ENCODE measurements around the gene HOGA1.

The HOGA1 gene

DNA sequence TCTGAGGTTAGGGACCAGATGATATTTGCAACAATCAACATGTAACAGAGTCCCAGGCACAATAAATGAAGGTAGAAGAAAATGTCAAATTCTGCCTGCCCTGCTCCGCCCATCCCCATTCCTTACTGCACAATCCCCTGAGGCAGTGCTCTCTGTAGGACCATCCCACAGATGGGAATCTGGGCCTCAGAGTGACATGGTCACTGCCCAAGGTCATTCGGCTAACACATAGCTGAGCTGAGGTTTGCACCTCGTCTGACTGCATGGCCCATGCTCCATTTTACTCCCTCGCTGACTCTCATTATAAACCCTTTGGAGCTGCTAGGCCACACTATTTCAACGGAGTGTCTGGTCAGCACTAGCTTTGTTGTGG lies 1.2 kb downstream of the HOGA1 start:
- in situ Hi-C loops (cut with HindIII; ENCODE audit: low sequenced_read_pairs), result no loop called here
- H3K4me3 ChIP-seq (ENCODE audit: low read depth, low read length), result no peak overlapping the region
- DNase-seq (ENCODE audit: low read depth, low spot score), result no peak
- TF ChIP-seq, protein P1, sequence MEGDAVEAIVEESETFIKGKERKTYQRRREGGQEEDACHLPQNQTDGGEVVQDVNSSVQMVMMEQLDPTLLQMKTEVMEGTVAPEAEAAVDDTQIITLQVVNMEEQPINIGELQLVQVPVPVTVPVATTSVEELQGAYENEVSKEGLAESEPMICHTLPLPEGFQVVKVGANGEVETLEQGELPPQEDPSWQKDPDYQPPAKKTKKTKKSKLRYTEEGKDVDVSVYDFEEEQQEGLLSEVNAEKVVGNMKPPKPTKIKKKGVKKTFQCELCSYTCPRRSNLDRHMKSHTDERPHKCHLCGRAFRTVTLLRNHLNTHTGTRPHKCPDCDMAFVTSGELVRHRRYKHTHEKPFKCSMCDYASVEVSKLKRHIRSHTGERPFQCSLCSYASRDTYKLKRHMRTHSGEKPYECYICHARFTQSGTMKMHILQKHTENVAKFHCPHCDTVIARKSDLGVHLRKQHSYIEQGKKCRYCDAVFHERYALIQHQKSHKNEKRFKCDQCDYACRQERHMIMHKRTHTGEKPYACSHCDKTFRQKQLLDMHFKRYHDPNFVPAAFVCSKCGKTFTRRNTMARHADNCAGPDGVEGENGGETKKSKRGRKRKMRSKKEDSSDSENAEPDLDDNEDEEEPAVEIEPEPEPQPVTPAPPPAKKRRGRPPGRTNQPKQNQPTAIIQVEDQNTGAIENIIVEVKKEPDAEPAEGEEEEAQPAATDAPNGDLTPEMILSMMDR (IDR thresholded peaks at IDR 0.05; ENCODE audit: low read depth, low read length), result no peak

DNA sequence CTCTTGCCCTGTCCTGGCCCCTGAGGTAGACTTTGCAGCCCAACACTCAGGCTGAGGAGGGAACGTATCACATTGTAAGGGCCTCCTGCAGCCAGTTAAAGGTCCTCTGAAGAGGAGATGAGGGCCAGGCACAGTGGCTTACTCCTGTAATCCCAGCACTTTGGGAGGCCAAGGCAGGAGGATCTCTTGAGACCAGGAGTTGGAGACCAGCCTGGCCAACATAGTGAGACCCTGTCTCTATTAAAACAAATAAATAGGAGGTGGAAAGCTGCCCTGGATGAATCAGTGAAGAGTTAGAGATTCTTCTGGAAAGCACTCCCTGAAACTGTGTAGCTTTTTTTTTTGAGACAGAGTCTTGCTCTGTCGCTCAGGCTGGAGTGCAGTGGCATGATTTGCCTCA lies 3.0 kb downstream of the HOGA1 start:
- DNase-seq (ENCODE audit: low read depth, low spot score), result no peak
- H3K4me3 ChIP-seq (ENCODE audit: low read depth, low read length), result no peak overlapping the region
- in situ Hi-C loops (cut with HindIII; ENCODE audit: low sequenced_read_pairs), result no loop called here
- TF ChIP-seq, protein P1 (IDR thresholded peaks at IDR 0.05; ENCODE audit: low read depth, low read length), result no peak

DNA sequence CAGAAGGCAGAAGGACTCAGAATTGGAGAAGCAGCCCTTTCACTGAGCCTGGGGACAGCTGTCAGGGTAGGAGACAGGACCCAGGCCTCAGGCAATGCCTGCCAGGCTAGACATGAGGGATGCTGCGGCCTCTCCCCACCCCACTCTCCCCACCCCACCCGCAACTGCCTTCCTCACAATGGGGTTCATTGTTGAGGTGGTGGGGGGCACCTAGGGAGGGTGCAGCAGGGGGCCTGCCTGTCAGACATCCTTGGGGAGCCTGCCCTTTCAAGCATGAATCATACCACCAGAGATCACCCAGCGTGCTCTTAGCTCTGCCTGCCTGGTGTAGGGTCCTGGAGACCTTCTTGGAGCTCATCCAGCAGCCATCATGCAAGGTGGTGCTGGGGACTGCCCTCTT lies 5.3 kb downstream of the HOGA1 start, which contains the start of gene C10orf62:
TSS of gene C10orf62 (plus strand) at position 243 of the 400 bp plus-strand sequence. CDS start 177 bp downstream, outside the sequence.
- TF ChIP-seq, protein P1 (IDR thresholded peaks at IDR 0.05; ENCODE audit: low read depth, low read length), result no peak
- in situ Hi-C loops (cut with HindIII; ENCODE audit: low sequenced_read_pairs), result no loop called here
- H3K4me3 ChIP-seq (ENCODE audit: low read depth, low read length), result no peak within 1 kb of the TSS

DNA sequence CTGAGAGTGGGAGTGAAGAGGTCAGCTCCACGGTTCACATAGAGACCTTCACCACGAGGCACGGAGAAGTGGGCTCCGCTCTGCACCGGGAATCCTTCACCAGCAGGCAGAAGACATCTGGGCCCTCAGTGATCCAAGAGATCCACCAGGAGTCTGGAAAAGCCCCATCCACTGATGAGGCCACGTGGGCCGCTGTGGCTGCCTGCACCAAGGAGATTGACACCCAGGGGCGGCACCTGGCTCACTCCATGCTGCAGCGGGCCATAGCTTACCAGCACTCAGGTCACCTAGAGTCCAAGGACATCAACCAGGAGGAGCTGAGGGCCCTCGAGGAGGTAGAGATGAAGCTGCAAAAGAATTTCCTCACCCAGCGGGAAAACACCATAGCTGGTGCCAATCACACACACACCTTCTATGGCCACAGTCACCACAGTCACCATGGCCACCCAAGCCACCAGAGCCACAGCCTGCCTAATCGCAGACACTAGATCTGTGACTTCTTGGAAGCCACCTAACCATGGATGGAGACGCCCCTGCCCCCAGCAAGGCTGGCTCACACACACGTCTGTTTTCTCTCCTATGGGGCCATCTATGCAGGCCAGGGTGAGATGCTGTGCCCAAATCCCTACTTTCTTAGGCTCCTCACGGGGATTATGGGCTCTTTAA lies 6.0 kb downstream of the HOGA1 start:
- TF ChIP-seq, protein P1 (IDR thresholded peaks at IDR 0.05; ENCODE audit: low read depth, low read length), result no peak
- no peak overlapping the region for H3K4me3 ChIP-seq (ENCODE audit: low read depth, low read length)
- no peak for DNase-seq (ENCODE audit: low read depth, low spot score)
- in situ Hi-C loops (cut with HindIII; ENCODE audit: low sequenced_read_pairs), result no loop called here

More for the DNA sequence above, 5.3 kb downstream of the HOGA1 start, which contains the start of gene C10orf62:
- DNase-seq (ENCODE audit: low read depth, low spot score), result no peak

DNA sequence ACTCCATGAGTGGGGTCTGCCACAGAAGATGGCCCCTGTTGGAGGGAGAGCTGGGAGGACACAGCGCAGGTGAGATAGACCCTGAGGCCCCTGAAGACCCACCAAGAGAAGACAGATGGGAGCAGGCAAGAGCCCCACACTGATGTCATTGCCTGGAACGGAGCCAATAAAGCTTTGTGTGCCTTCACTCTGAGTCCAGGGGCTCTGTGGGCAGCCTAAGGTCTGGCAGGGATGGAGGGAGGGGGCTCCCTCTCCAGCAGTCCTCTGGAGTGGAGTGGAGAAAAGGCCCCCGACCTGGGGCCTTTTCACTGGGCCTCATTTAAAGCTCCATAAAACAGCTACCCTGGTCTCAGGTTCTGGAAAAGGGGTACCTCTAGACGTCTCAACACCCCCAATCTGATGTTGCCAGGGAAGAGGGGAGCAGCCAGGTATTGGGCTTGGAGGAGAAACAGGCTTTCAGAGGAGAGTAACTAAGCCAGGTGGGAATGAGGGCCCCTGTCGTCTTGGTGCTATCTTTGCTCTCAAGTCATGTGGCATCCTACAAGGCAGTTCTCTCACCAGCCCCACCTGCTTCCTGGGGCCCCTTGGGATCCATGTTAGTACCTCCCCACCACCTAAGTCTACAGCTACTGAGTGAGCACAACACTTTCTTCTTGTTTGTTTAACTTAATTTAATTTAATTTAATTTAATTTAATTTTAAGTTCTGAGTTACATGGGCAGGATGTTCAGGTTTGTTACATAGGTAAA lies 6.7 kb downstream of the HOGA1 start:
- H3K4me3 ChIP-seq (ENCODE audit: low read depth, low read length), result no peak overlapping the region
- DNase-seq (ENCODE audit: low read depth, low spot score), result no peak
- TF ChIP-seq, protein P1 (IDR thresholded peaks at IDR 0.05; ENCODE audit: low read depth, low read length), result no peak
- in situ Hi-C loops (cut with HindIII; ENCODE audit: low sequenced_read_pairs), result no loop called here

DNA sequence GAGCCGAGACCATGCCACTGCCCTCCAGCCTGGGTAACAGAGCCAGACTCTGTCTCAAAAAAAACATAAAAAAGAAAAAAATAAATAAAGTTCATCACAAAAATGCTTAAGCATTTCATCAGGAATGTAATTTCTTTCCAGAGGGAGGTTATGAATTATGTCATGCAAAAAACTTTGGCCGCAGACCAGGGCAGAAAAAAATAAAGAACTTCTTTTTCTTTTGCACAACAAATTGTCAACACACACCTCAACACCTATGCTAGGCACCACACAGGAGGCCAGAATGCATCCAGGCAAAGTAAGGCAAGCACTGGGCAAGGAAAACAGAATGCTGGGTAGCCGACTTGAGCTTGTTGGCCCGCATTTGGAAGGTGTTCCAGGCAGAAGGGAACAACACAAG lies 9.2 kb downstream of the HOGA1 start:
- no peak overlapping the region for H3K4me3 ChIP-seq (ENCODE audit: low read depth, low read length)
- no peak for DNase-seq (ENCODE audit: low read depth, low spot score)
- TF ChIP-seq, protein P1 (IDR thresholded peaks at IDR 0.05; ENCODE audit: low read depth, low read length), result no peak
- in situ Hi-C loops (cut with HindIII; ENCODE audit: low sequenced_read_pairs), result no loop called here
